OCI-LY1 (cell line): ENCODE data around the gene HDHD3.
A peak's percentile ranks its signal among the peaks of the same experiment; 100 is the strongest.

Experiments
- H2AFZ ChIP-seq: fragments of 200-600 bp; sonication (generic), shearing (Covaris generic); 2 replicates; pipeline ENCODE4 v1.6.0; 2014; ENCODE audit warnings: antibody characterized with exemption, mild to moderate bottlenecking, low read length
- H3F3A ChIP-seq: fragments of 200-600 bp; sonication (generic), shearing (Covaris generic); 2 replicates; pipeline ENCODE4 v1.6.0; 2014; ENCODE audit warnings: mild to moderate bottlenecking, antibody characterized with exemption, low read length, moderate library complexity; ENCODE audit not compliant: insufficient read depth
- H3K27ac ChIP-seq: fragments of 200-600 bp; sonication (generic); 2 replicates; pipeline ENCODE4 v1.5.1; 2014; ENCODE audit warnings: low read length, mixed run types, mild to moderate bottlenecking, low read depth; ENCODE audit not compliant: poor library complexity, severe bottlenecking
- H3K27me3 ChIP-seq: fragments of 200-600 bp; sonication (generic); 2 replicates; pipeline ENCODE4 v1.6.0; 2014; ENCODE audit warnings: antibody characterized with exemption, mild to moderate bottlenecking, low read length, moderate library complexity; ENCODE audit not compliant: insufficient read depth
- H3K36me3 ChIP-seq: fragments of 200-600 bp; sonication (generic); 2 replicates; pipeline ENCODE4 v1.6.1; 2014; ENCODE audit warnings: mild to moderate bottlenecking, antibody characterized with exemption, low read length, moderate library complexity, mixed read lengths; ENCODE audit not compliant: insufficient read depth
- H3K4me1 ChIP-seq: fragments of 200-600 bp; sonication (generic); 2 replicates; pipeline ENCODE4 v1.5.1; 2014; ENCODE audit warnings: mild to moderate bottlenecking, low read length, moderate library complexity; ENCODE audit not compliant: insufficient read depth, severe bottlenecking
- H3K4me2 ChIP-seq: fragments of 200-600 bp; sonication (generic), shearing (Covaris generic); 2 replicates; pipeline ENCODE4 v1.6.1; 2014; ENCODE audit warnings: low read length
- H3K4me3 ChIP-seq: fragments of 200-600 bp; sonication (generic); 2 replicates; pipeline ENCODE4 v1.5.1; 2014; ENCODE audit warnings: low read length, low read depth, mild to moderate bottlenecking, mixed read lengths; ENCODE audit not compliant: poor library complexity, severe bottlenecking
- H3K79me2 ChIP-seq: fragments of 200-600 bp; shearing (Covaris generic); 2 replicates; pipeline ENCODE4 v1.6.1; 2016; ENCODE audit warnings: mixed run types, low read length, mixed read lengths; ENCODE audit not compliant: insufficient read depth
- H3K9ac ChIP-seq: fragments of 200-600 bp; sonication (generic), shearing (Covaris generic); 2 replicates; pipeline ENCODE4 v1.6.1; 2014; ENCODE audit warnings: mild to moderate bottlenecking, low read length, mixed read lengths
- H3K9me2 ChIP-seq: fragments of 200-600 bp; sonication (generic), shearing (Covaris generic); 2 replicates; pipeline ENCODE4 v1.6.1; 2014; ENCODE audit warnings: low read depth, mild to moderate bottlenecking, low read length, mixed read lengths
- H3K9me3 ChIP-seq: fragments of 200-600 bp; shearing (Covaris generic); 2 replicates; pipeline ENCODE4 v1.6.1; 2014; ENCODE audit warnings: low read length, mixed read lengths
- H4K20me1 ChIP-seq: fragments of 200-600 bp; sonication (generic), shearing (Covaris generic); 2 replicates; pipeline ENCODE4 v1.6.0; 2016; ENCODE audit warnings: mild to moderate bottlenecking, low read length; ENCODE audit not compliant: insufficient read depth
- EZH2 ChIP-seq: fragments of 200-600 bp; sonication (generic), shearing (Covaris generic); IDR thresholded peaks from 2 replicates; pipeline ENCODE4 v1.8.0; 2017; ENCODE audit warnings: borderline replicate concordance, mixed run types, mild to moderate bottlenecking, antibody characterized with exemption, low read length, moderate library complexity, mixed read lengths
- TF ChIP-seq, protein P1 (sequence below): fragments of 200-600 bp; sonication (generic), shearing (Covaris generic); IDR thresholded peaks from 2 replicates; pipeline ENCODE4 v1.5.1; 2017; ENCODE audit warnings: mild to moderate bottlenecking, antibody characterized with exemption, low read length, moderate library complexity, mixed read lengths

Gene HDHD3

DNA sequence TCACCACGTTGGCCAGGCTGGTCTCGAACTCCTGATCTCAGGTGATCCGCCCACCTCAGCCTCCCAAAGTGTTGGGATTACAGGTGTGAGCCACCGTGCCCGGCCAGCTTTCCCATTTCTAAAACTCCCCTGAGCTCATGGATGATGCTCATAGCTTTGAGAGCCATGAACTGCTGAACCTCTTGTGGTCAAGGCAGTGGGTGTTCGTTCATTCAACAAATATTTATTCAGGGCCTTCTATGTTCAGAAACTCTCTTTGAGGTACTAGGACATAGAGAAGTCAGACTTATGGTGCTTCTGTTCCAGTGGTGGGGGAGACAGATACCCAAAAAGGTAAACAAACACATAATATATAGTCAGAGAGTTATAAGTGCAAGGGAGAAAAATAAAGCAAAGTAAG, 24.8 kb downstream of the HDHD3 start:
- Histone ChIP-seq H3K79me2 (no peaks in the 10 kb centered on the region), H3K4me2 (no peak overlapping the region), H3K9me2 (no peaks in the 10 kb centered on the region), H3K4me1 (peaks cover 31% of the 10 kb centered on the region), H3F3A (no peaks in the 10 kb centered on the region), H3K27me3 (no peaks in the 10 kb centered on the region), H3K9me3 (no peaks in the 10 kb centered on the region), H3K4me3 (no peak overlapping the region), H3K27ac (no peak overlapping the region), H2AFZ (no peak overlapping the region), H3K9ac (no peak overlapping the region), H3K36me3 (peaks cover 4% of the 10 kb centered on the region; the same call in 1 of the 2 replicates), H4K20me1 (no peaks in the 10 kb centered on the region)
- TF ChIP-seq, protein P1, sequence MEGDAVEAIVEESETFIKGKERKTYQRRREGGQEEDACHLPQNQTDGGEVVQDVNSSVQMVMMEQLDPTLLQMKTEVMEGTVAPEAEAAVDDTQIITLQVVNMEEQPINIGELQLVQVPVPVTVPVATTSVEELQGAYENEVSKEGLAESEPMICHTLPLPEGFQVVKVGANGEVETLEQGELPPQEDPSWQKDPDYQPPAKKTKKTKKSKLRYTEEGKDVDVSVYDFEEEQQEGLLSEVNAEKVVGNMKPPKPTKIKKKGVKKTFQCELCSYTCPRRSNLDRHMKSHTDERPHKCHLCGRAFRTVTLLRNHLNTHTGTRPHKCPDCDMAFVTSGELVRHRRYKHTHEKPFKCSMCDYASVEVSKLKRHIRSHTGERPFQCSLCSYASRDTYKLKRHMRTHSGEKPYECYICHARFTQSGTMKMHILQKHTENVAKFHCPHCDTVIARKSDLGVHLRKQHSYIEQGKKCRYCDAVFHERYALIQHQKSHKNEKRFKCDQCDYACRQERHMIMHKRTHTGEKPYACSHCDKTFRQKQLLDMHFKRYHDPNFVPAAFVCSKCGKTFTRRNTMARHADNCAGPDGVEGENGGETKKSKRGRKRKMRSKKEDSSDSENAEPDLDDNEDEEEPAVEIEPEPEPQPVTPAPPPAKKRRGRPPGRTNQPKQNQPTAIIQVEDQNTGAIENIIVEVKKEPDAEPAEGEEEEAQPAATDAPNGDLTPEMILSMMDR, result no peak
- TF ChIP-seq EZH2, result no peak

DNA sequence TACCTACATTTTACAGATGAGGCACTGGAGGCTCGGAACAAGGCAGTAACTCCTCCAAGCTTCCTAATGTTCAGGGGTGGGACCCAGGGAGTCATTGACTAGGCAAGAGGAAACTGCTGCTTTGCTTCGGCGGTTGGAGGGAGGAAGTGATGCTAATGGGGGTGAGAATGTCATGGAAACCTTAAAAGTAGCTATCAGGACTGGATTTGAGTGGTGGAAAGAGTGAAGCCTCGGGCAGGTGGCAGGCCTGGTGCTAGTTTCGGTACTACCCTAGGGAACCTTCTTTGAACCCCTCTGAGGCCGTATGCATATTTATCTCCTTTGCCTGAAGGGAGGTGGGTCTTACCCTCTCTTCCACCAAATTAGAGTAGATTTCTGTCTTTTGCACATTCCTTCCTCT, 25.8 kb downstream of the HDHD3 start:
- H3K4me1 ChIP-seq, result peaks cover 31% of the 10 kb centered on the region
- no peaks in the 10 kb centered on the region for H3F3A ChIP-seq
- H3K9me3 ChIP-seq, result no peaks in the 10 kb centered on the region
- no peaks in the 10 kb centered on the region for H4K20me1 ChIP-seq
- peaks cover 4% of the 10 kb centered on the region; the same call in 1 of the 2 replicates for H3K36me3 ChIP-seq
- no peaks in the 10 kb centered on the region for H3K27me3 ChIP-seq
- peak overlapping the region; percentile 66 for H3K4me3 ChIP-seq
- peak overlapping the region; percentile 66; the same call in 1 of the 2 replicates for H3K9ac ChIP-seq
- peak overlapping the region; percentile 72 for H3K27ac ChIP-seq
- no peak overlapping the region for H2AFZ ChIP-seq
- no peaks in the 10 kb centered on the region for H3K9me2 ChIP-seq
- H3K4me2 ChIP-seq, result peak overlapping the region; percentile 69
- no peaks in the 10 kb centered on the region for H3K79me2 ChIP-seq
- TF ChIP-seq EZH2, result no peak
- TF ChIP-seq, protein P1, result no peak

DNA sequence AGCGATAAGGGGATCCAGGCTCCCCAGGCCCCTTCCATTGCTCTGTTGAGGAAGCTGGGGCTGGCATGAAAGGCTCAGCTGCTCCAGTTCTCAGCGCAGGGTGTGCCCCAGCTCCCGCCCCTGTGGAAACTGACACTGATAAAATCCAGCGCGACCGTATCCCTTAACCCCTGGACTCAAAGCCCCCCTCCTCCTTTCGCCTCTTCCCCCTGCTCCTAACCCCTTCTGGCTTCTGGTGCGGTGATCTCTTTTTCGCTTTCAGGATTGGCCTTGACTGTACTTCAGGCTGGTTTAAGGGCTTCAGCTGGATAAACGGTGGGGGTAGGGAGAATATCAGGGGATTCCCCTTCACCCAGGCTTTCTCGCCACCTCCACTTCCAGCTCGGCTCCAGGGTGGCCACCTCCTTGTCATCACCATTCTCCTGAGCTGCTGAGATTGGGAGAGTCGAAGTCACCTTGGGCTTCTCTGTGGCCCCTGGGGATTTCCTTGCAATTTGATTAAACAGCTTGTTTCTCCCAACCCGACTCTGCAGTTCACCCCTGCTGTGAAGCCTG, 26.6 kb downstream of the HDHD3 start:
- peak overlapping the region; percentile 66 for H3K4me3 ChIP-seq
- no peaks in the 10 kb centered on the region for H3K27me3 ChIP-seq
- H4K20me1 ChIP-seq, result no peaks in the 10 kb centered on the region
- no peaks in the 10 kb centered on the region for H3K9me3 ChIP-seq
- no peak overlapping the region for H2AFZ ChIP-seq
- no peaks in the 10 kb centered on the region for H3K79me2 ChIP-seq
- H3K4me1 ChIP-seq, result peaks cover 31% of the 10 kb centered on the region
- 0 out of 2 replicates have a peak, but pooled peaks cover 5% of the 10 kb centered on the region for H3F3A ChIP-seq
- peak overlapping the region; percentile 66 for H3K9ac ChIP-seq
- H3K27ac ChIP-seq, result peak overlapping the region; percentile 72
- 0 out of 2 replicates have a peak, but pooled peaks cover 1% of the 10 kb centered on the region for H3K36me3 ChIP-seq
- peak overlapping the region; percentile 69 for H3K4me2 ChIP-seq
- TF ChIP-seq EZH2, result no peak
- TF ChIP-seq, protein P1, result no peak
- H3K9me2 ChIP-seq, result no peaks in the 10 kb centered on the region
